GM21526 (cell line): ENCODE data around the gene AFAP1L2.

Experiments
- ATAC-seq: cut with Tn5 transposase; IDR thresholded peaks from one replicate; pipeline ENCODE4 v1.9.1; 2021; ENCODE audit warnings: moderate library complexity; ENCODE audit not compliant: unreplicated experiment, low FRiP score

Gene AFAP1L2

GRCh38 chr10:114300036-114300645 lies 104.2 kb downstream of the AFAP1L2 start:
- no peak for ATAC-seq

GRCh38 chr10:114297136-114297705 lies 107.1 kb downstream of the AFAP1L2 start:
- no peak for ATAC-seq

- ATAC-seq = no peak
These were observed 108.9 kb downstream of the AFAP1L2 start for GRCh38 chr10:114295393-114295792.

- no peak for ATAC-seq
These were observed 109.8 kb downstream of the AFAP1L2 start for GRCh38 chr10:114294549-114294948.

- no peak for ATAC-seq
These were observed 111.2 kb downstream of the AFAP1L2 start for GRCh38 chr10:114293075-114293474.

- no peak for ATAC-seq
These were observed 112.8 kb downstream of the AFAP1L2 start for GRCh38 chr10:114291516-114291915.

- ATAC-seq = no peak
These were observed 113.2 kb downstream of the AFAP1L2 start for GRCh38 chr10:114291076-114291475.

GRCh38 chr10:114290038-114290437 lies 114.3 kb downstream of the AFAP1L2 start:
- no peak for ATAC-seq

- no peak for ATAC-seq
These were observed 115.2 kb downstream of the AFAP1L2 start for GRCh38 chr10:114289096-114289436.

- no peak for ATAC-seq
These were observed 115.7 kb downstream of the AFAP1L2 start for GRCh38 chr10:114288424-114289095.

GRCh38 chr10:114286921-114287320 lies 117.4 kb downstream of the AFAP1L2 start:
- ATAC-seq = no peak

- no peak for ATAC-seq
These were observed 118.3 kb downstream of the AFAP1L2 start for GRCh38 chr10:114285961-114286441.

- no peak for ATAC-seq
These were observed 119.8 kb downstream of the AFAP1L2 start for GRCh38 chr10:114284346-114285071.

GRCh38 chr10:114283535-114284234 lies 120.6 kb downstream of the AFAP1L2 start:
- no peak for ATAC-seq

- no peak for ATAC-seq
These were observed 121.2 kb downstream of the AFAP1L2 start for GRCh38 chr10:114283091-114283490.

GRCh38 chr10:114282526-114282925 lies 121.8 kb downstream of the AFAP1L2 start:
- no peak for ATAC-seq

GRCh38 chr10:114281461-114281860 lies 122.8 kb downstream of the AFAP1L2 start:
- ATAC-seq = no peak

- ATAC-seq = no peak
These were observed 123.3 kb downstream of the AFAP1L2 start for GRCh38 chr10:114281006-114281405.

- no peak for ATAC-seq
These were observed 124.2 kb downstream of the AFAP1L2 start for GRCh38 chr10:114279901-114280644.

GRCh38 chr10:114279289-114279688 lies 125.0 kb downstream of the AFAP1L2 start:
- ATAC-seq = no peak
